ENCODE data around the gene WHRN.

Gene WHRN

GRCh38 chr9:114515528-114515927 is 10.3 kb upstream of the WHRN start:
- no peak for FAIRE-seq
- no peak for DNase-seq (ENCODE audit: insufficient read length, low spot score)

GRCh38 chr9:114513959-114514267 is 8.6 kb upstream of the WHRN start:
- DNase-seq (ENCODE audit: insufficient read length, low spot score) (no peak), FAIRE-seq (no peak)

GRCh38 chr9:114513055-114513958 is 8.0 kb upstream of the WHRN start:
- DNase-seq (ENCODE audit: insufficient read length, low spot score) = no peak
- FAIRE-seq = no peak

GRCh38 chr9:114511978-114512874 is 7.0 kb upstream of the WHRN start:
- FAIRE-seq (no peak), DNase-seq (ENCODE audit: insufficient read length, low spot score) (no peak)

GRCh38 chr9:114507726-114508125 is 2.5 kb upstream of the WHRN start:
- FAIRE-seq (no peak), DNase-seq (ENCODE audit: insufficient read length, low spot score) (no peak)

GRCh38 chr9:114506082-114506390 is 763 bp upstream of the WHRN start:
- DNase-seq (ENCODE audit: insufficient read length, low spot score) (no peak), FAIRE-seq (no peak)

- FAIRE-seq = no peak
- DNase-seq (ENCODE audit: insufficient read length, low spot score) = no peak
Measured at GRCh38 chr9:114504341-114505186, 709 bp downstream of the WHRN start.

- DNase-seq (ENCODE audit: insufficient read length, low spot score) = no peak
Measured at GRCh38 chr9:114503522-114504340, 1.5 kb downstream of the WHRN start.

GRCh38 chr9:114503009-114503408 is 2.3 kb downstream of the WHRN start:
- FAIRE-seq (no peak), DNase-seq (ENCODE audit: insufficient read length, low spot score) (no peak)

More at GRCh38 chr9:114503522-114504340, 1.5 kb downstream of the WHRN start:
- FAIRE-seq = no peak

GRCh38 chr9:114501796-114502682 is 3.2 kb downstream of the WHRN start:
- FAIRE-seq (no peak), DNase-seq (ENCODE audit: insufficient read length, low spot score) (no peak)

- no peak for DNase-seq (ENCODE audit: insufficient read length, low spot score)
- no peak for FAIRE-seq
Measured at GRCh38 chr9:114500697-114501292, 4.5 kb downstream of the WHRN start.

- FAIRE-seq = no peak
Measured at GRCh38 chr9:114499941-114500696, 5.2 kb downstream of the WHRN start.

GRCh38 chr9:114499528-114499927 is 5.7 kb downstream of the WHRN start:
- DNase-seq (ENCODE audit: insufficient read length, low spot score) (no peak), FAIRE-seq (no peak)

More at GRCh38 chr9:114499941-114500696, 5.2 kb downstream of the WHRN start:
- DNase-seq (ENCODE audit: insufficient read length, low spot score) = no peak

GRCh38 chr9:114497727-114498382 is 7.4 kb downstream of the WHRN start:
- FAIRE-seq = no peak
- no peak for DNase-seq (ENCODE audit: insufficient read length, low spot score)

- FAIRE-seq = no peak
- DNase-seq (ENCODE audit: insufficient read length, low spot score) = no peak
Measured at GRCh38 chr9:114497236-114497635, 8.0 kb downstream of the WHRN start.

- no peak for DNase-seq (ENCODE audit: insufficient read length, low spot score)
- no peak for FAIRE-seq
Measured at GRCh38 chr9:114496011-114496410, 9.3 kb downstream of the WHRN start.

- DNase-seq (ENCODE audit: insufficient read length, low spot score) (no peak), FAIRE-seq (no peak)
Measured at GRCh38 chr9:114494776-114495569, 10.3 kb downstream of the WHRN start.
